Endothelial cell of umbilical vein (primary cell): ENCODE results near the gene TCF20. TPM values are rescaled to one million over a fixed set of nuclear protein-coding genes. Genes with fewer than 3 reads are reported as not detected.

Source experiments
- BruUV-seq: library from RNA; stranded (reverse); fragments of 400-500 nt; replicated peaks from 2 replicates; lab custom pipeline; 2021; lab: Mats Ljungman, UMichigan
- CTCF ChIA-PET: fragments of 300-600, 350-600 bp; sonication (Branson Sonifier 250); formaldehyde crosslinking; loops from one replicate; lab custom pipeline; 2021; ENCODE audit warnings: antibody characterized with exemption, inconsistent platforms; lab: Charles Lee
- POLR2A ChIA-PET: fragments of 300-600, 350-600 bp; sonication (Branson Sonifier 250); formaldehyde crosslinking; loops from one replicate; lab custom pipeline; 2021; ENCODE audit warnings: antibody characterized with exemption, inconsistent platforms; lab: Charles Lee
- DNase-seq: peaks from one replicate; pipeline ENCODE4 v3.0.0-alpha.2; 2011; ENCODE audit warnings: low read depth, low spot score
- FAIRE-seq: peaks from 2 replicates; lab custom pipeline; 2011; peaks lifted over from hg19 to GRCh38; lab: Jason Lieb, UNC
- H2AFZ ChIP-seq: 2 replicates; pipeline ENCODE4 v1.6.0; 2012; ENCODE audit warnings: low read depth, low read length, control low read depth, inconsistent platforms
- H3K27ac ChIP-seq: 2 replicates; pipeline ENCODE4 v1.5.1; 2011; ENCODE audit warnings: low read depth, mild to moderate bottlenecking, control low read depth, low read length, moderate library complexity; ENCODE audit not compliant: insufficient read depth
- H3K27me3 ChIP-seq, 2 experiments: 2 replicates each; pipeline versions ENCODE4 v1.6.0 to v1.6.1; 2011; ENCODE audit warnings: low read length in 2 of 2, mixed read lengths in 1 of 2; ENCODE audit not compliant: control insufficient read depth in 2 of 2, insufficient read depth in 2 of 2
- H3K36me3 ChIP-seq, 2 experiments: 2 replicates in 1 of 2; 3 replicates in 1 of 2; pipeline ENCODE4 v1.5.1; 2011; ENCODE audit warnings: low read length in 2 of 2, mild to moderate bottlenecking in 1 of 2, moderate library complexity in 1 of 2; ENCODE audit not compliant: control insufficient read depth in 2 of 2, insufficient read depth in 2 of 2; ENCODE audit errors: extremely low read depth in 1 of 2
- H3K4me1 ChIP-seq: 3 replicates; pipeline ENCODE4 v1.5.1; 2011; ENCODE audit warnings: mild to moderate bottlenecking, low read length; ENCODE audit not compliant: control insufficient read depth, insufficient read depth; ENCODE audit errors: extremely low read depth
- H3K4me2 ChIP-seq: 2 replicates; pipeline ENCODE4 v1.6.1; 2011; ENCODE audit warnings: low read length, control low read depth, mixed read lengths; ENCODE audit not compliant: insufficient read depth
- H3K4me3 ChIP-seq, 3 experiments: fragments of 200-600 bp in 1 of 3; sonication (generic), shearing (Covaris generic) in 1 of 3; replicated peaks in 1 of 3; 2 replicates each; pipeline ENCODE4 v1.5.1; 2011 to 2016; ENCODE audit warnings: control low read depth in 3 of 3, low read length in 3 of 3, mild to moderate bottlenecking in 2 of 3, inconsistent platforms in 1 of 3, low read depth in 1 of 3, moderate library complexity in 1 of 3; ENCODE audit not compliant: insufficient read depth in 1 of 3
- H3K79me2 ChIP-seq: 2 replicates; pipeline ENCODE4 v1.6.0; 2012; ENCODE audit warnings: low read length, inconsistent platforms; ENCODE audit not compliant: control insufficient read depth, insufficient read depth
- H3K9ac ChIP-seq: replicated peaks from 2 replicates; pipeline ENCODE3; 2011; ENCODE audit warnings: low read length, control low read depth; ENCODE audit not compliant: insufficient read depth; ENCODE audit errors: extremely low read depth
- H3K9me1 ChIP-seq: replicated peaks from 3 replicates; pipeline ENCODE4 v1.6.0; 2011; ENCODE audit warnings: mild to moderate bottlenecking, low read length; ENCODE audit not compliant: control insufficient read depth, insufficient read depth; ENCODE audit errors: extremely low read depth
- H3K9me3 ChIP-seq: replicated peaks from 2 replicates; pipeline ENCODE4 v1.5.1; 2012; ENCODE audit warnings: low read length, inconsistent platforms; ENCODE audit not compliant: control insufficient read depth, insufficient read depth
- H4K20me1 ChIP-seq: replicated peaks from 2 replicates; pipeline ENCODE3; 2011; ENCODE audit warnings: mild to moderate bottlenecking, low read length; ENCODE audit not compliant: control insufficient read depth, insufficient read depth; ENCODE audit errors: extremely low read depth
- EZH2 ChIP-seq: IDR thresholded peaks from 2 replicates; pipeline ENCODE4 v1.6.1; 2012; ENCODE audit warnings: borderline replicate concordance, low read depth, mild to moderate bottlenecking, moderate library complexity, low read length, inconsistent platforms; ENCODE audit not compliant: severe bottlenecking
- FOS ChIP-seq: IDR thresholded peaks from 2 replicates; pipeline ENCODE4 v1.6.1; 2011; ENCODE audit warnings: mild to moderate bottlenecking, low read length, moderate library complexity, borderline replicate concordance; ENCODE audit not compliant: insufficient read depth
- GATA2 ChIP-seq: IDR thresholded peaks from 2 replicates; pipeline ENCODE4 v1.7.0; 2011; ENCODE audit warnings: low read depth, mild to moderate bottlenecking, moderate library complexity, mixed read lengths, low read length; ENCODE audit not compliant: insufficient read length, insufficient read depth
- JUN ChIP-seq: IDR thresholded peaks from 2 replicates; pipeline ENCODE4 v1.6.1; 2011; ENCODE audit warnings: borderline replicate concordance, low read depth; ENCODE audit not compliant: insufficient read length, insufficient read depth
- MAX ChIP-seq: IDR thresholded peaks from 2 replicates; pipeline ENCODE4 v1.6.1; 2011; ENCODE audit not compliant: insufficient read depth, insufficient read length
- MYC ChIP-seq: IDR thresholded peaks from one replicate; pipeline ENCODE4 v1.6.1; 2011; ENCODE audit warnings: mild to moderate bottlenecking, low read depth, low read length
- POLR2A ChIP-seq: IDR thresholded peaks from 2 replicates; pipeline ENCODE4 v1.6.1; 2012; ENCODE audit warnings: low read depth, mild to moderate bottlenecking, control low read depth, low read length
- POLR2AphosphoS5 ChIP-seq: IDR thresholded peaks from 2 replicates; pipeline ENCODE4 v1.6.1; 2012; ENCODE audit warnings: low read depth, mild to moderate bottlenecking, control low read depth, low read length, moderate library complexity; ENCODE audit not compliant: insufficient read depth
- dilution Hi-C: fragments of 300-500 bp; cut with MboI; formaldehyde crosslinking; loops from one replicate; pipeline ENCODE4 v1.15.0; 2019; ENCODE audit warnings: low sequenced_read_pairs; ENCODE audit not compliant: extremely low pct_ligation_motif_present
- intact Hi-C: fragments of 100-400 bp; cut with micrococcal nuclease; formaldehyde crosslinking; loops from one replicate; pipeline ENCODE4 v1.10.0; 2022
- polyA plus RNA-seq, 4 experiments: library from polyadenylated mRNA; depleted of rRNA in 3 of 4; stranded (reverse) in 3 of 4; unstranded in 1 of 4; fragments of >200 nt; gene quantifications; 2 replicates each; pipeline versions ENCODE4 v1.2.1 to v1.2.3, GENCODE V29; 2011 to 2012; ENCODE audit warnings: missing spikeins in 1 of 4
- total RNA-seq: library from RNA; stranded (reverse); gene quantifications from 2 replicates; pipeline ENCODE4 v1.2.3, GENCODE V29; 2021
- TF ChIP-seq, protein P1 (sequence below), 2 donors: IDR thresholded peaks; 1 replicate in 1 of 2; 2 replicates in 1 of 2; pipeline ENCODE4 v1.5.1; 2011; ENCODE audit warnings: low read length in 2 of 2, mild to moderate bottlenecking in 2 of 2, moderate library complexity in 2 of 2, control low read depth in 1 of 2, inconsistent platforms in 1 of 2, low read depth in 1 of 2; ENCODE audit not compliant: insufficient read depth in 1 of 2; ENCODE audit errors: extremely low read depth in 1 of 2

TCF20 gene
- total and polyA plus RNA-seq, 2 donors (not counting 3 experiments of a cell fraction or from before 2014, with no cell fraction given): 11.2 to 36.7 TPM

DNA sequence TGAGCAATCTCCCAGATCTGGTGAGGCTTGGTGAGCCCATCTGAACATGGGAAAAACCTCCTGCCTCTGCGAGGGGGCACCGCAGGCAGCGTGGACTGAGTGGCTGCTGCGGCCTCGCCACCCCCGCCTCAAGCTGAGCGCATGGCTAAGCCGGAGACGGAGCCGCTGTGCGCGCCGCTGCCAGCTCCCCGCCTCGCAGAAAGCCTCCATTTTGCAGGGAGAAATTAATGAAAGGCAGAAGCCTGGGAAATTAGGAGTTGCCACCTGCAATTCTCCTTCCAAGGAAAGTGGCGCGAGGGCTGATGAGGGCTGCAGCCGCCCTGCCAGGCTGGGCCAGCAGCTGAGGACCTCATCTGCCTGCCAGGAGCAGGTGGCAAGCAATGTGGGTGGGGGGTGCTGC lies 35.6 kb upstream of the TCF20 start:
- Histone ChIP-seq H3K4me3 (no peak overlapping the region), H3K27me3 (peaks cover 3 to 4% of the 10 kb centered on the region in 2 experiments), H4K20me1 (no peaks in the 10 kb centered on the region), H3K9me3 (no peaks in the 10 kb centered on the region), H3K9ac (no peak overlapping the region), H3K79me2 (no peaks in the 10 kb centered on the region), H3K36me3 (no peaks in the 10 kb centered on the region), H3K9me1 (no peaks in the 10 kb centered on the region), H3K4me1 (no peaks in the 10 kb centered on the region), H2AFZ (no peak overlapping the region), H3K27ac (no peak overlapping the region), H3K4me2 (no peak overlapping the region)
- DNase-seq: no peak
- dilution Hi-C loops (no loop called here), intact Hi-C loops (no loop called here)
- CTCF ChIA-PET: no interaction called here
- no peak for TF ChIP-seq MYC
- no peak for TF ChIP-seq GATA2
- TF ChIP-seq POLR2A: no peak
- TF ChIP-seq MAX: no peak
- TF ChIP-seq POLR2AphosphoS5: no peak
- no peak for TF ChIP-seq EZH2
- TF ChIP-seq, protein P1, sequence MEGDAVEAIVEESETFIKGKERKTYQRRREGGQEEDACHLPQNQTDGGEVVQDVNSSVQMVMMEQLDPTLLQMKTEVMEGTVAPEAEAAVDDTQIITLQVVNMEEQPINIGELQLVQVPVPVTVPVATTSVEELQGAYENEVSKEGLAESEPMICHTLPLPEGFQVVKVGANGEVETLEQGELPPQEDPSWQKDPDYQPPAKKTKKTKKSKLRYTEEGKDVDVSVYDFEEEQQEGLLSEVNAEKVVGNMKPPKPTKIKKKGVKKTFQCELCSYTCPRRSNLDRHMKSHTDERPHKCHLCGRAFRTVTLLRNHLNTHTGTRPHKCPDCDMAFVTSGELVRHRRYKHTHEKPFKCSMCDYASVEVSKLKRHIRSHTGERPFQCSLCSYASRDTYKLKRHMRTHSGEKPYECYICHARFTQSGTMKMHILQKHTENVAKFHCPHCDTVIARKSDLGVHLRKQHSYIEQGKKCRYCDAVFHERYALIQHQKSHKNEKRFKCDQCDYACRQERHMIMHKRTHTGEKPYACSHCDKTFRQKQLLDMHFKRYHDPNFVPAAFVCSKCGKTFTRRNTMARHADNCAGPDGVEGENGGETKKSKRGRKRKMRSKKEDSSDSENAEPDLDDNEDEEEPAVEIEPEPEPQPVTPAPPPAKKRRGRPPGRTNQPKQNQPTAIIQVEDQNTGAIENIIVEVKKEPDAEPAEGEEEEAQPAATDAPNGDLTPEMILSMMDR (IDR thresholded peaks at IDR 0.05; ENCODE audit: extremely low read depth in 1 of 2, insufficient read depth in 1 of 2, low read depth in 1 of 2, low read length in 2 of 2): no peak
- no peak for TF ChIP-seq FOS
- no peak for TF ChIP-seq JUN
- BruUV-seq: no TSS peak
- FAIRE-seq: no peak
- POLR2A ChIA-PET: no interaction called here
